Rectal smooth muscle tissue (tissue), 1 donor: ENCODE measurements around the gene EXPH5.
"Not testable (repeated sequence)": the region's sequence is repeated elsewhere in the genome, so short reads cannot be mapped to it uniquely, and the experiment has no call there.

Source experiments
- H3K27ac ChIP-seq: one replicate; pipeline ENCODE4 v1.7.0; 2013; ENCODE audit warnings: low read depth, low read length, inconsistent platforms
- H3K27me3 ChIP-seq: one replicate; pipeline ENCODE4 v1.7.0; 2013; ENCODE audit warnings: low read length; ENCODE audit not compliant: control insufficient read depth, insufficient read depth
- H3K36me3 ChIP-seq: one replicate; pipeline ENCODE4 v1.7.0; 2013; ENCODE audit warnings: low read length; ENCODE audit not compliant: control insufficient read depth, insufficient read depth
- H3K4me1 ChIP-seq: one replicate; pipeline ENCODE4 v1.7.0; 2013; ENCODE audit warnings: low read length; ENCODE audit not compliant: control insufficient read depth, insufficient read depth
- H3K4me3 ChIP-seq: one replicate; pipeline ENCODE4 v1.7.0; 2013; ENCODE audit warnings: low read length
- H3K9ac ChIP-seq: one replicate; pipeline ENCODE4 v1.7.0; 2013; ENCODE audit warnings: low read length

EXPH5 gene

DNA sequence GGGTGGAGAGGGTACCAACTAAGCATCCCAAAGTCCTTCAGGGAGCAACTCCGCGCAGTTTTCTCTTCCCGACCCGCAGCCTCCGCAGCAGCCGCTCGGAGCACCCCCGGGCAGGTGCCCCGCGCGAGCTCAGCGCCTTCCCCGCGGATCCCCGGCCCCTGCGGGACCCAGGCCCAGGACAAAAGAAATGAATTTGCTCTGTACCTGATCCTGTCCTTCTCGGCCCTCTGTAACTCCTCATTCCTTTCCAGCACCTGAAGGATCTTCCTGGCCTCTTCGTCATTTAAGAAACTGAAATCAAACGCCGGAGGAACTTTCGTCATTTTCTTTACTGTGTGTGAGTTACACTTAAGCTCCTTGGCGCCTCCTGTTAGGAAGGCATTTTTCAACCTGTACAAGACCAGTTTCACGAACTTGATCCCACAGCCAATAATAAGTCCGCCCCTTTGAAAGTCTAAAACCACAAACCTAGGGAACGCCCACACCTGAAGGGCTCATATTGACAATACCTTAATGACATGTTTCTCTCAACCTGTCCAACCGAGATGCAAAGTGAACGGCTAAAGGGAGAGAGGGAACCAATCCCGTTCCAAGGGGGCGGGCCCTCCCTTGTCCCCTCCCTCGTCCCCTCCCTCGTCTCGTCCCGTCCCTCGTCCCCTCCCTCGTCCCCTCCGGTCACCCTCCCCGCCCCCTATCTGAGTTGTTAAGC is at the start of gene EXPH5:
TSS of gene EXPH5 (minus strand) at position 555 of the 709 bp plus-strand sequence. CDS start at position 323, 232 bp downstream.
- Histone ChIP-seq H3K27me3 (no peaks in the 10 kb centered on the region), H3K4me1 (no peaks in the 10 kb centered on the region), H3K4me3 (peak within 1 kb of the TSS; percentile 82), H3K9ac (no peak within 1 kb of the TSS), H3K36me3 (no peaks in the 10 kb centered on the region), H3K27ac (no peak within 1 kb of the TSS)

GRCh38 chr11:108641752-108642151 is 48.2 kb upstream of the EXPH5 start:
- H3K27me3 ChIP-seq, H3K4me1 ChIP-seq: not testable (repeated sequence)

DNA sequence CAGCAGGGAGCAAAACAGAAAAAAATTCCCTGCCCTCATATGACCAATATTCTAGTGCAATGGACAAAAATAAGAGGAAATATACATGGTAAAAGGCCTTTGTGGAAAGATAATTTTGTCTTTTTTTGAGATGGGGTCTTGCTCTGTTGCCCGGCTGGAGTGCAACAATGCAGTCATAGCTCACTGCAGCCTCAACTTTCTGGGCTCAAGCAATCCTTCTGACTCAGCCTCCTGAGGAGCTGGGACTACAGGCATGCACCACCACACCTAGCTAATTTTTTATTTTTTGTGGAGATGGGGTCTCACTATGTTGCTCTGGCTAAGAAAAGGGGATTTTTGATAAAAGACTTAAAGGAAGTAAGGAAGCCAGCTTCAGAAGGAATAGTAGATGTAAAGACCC is 45.6 kb upstream of the EXPH5 start:
- H3K4me3 ChIP-seq = no peak overlapping the region
- no peaks in the 10 kb centered on the region for H3K4me1 ChIP-seq
- no peak overlapping the region for H3K27ac ChIP-seq
- H3K9ac ChIP-seq = no peak overlapping the region
- no peaks in the 10 kb centered on the region for H3K36me3 ChIP-seq
- no peaks in the 10 kb centered on the region for H3K27me3 ChIP-seq

More at GRCh38 chr11:108641752-108642151, 48.2 kb upstream of the EXPH5 start:
- not testable (repeated sequence) for H3K27ac ChIP-seq, H3K36me3 ChIP-seq, H3K4me3 ChIP-seq, H3K9ac ChIP-seq

- no peaks in the 10 kb centered on the region for H3K36me3 ChIP-seq
- H3K4me3 ChIP-seq = no peak overlapping the region
- no peak overlapping the region for H3K27ac ChIP-seq
- no peaks in the 10 kb centered on the region for H3K4me1 ChIP-seq
- no peak overlapping the region for H3K9ac ChIP-seq
- H3K27me3 ChIP-seq = no peaks in the 10 kb centered on the region
Observed at GRCh38 chr11:108636222-108636621, 42.7 kb upstream of the EXPH5 start.

GRCh38 chr11:108635106-108635505 is 41.5 kb upstream of the EXPH5 start:
- Histone ChIP-seq H3K27ac (no peak overlapping the region), H3K4me3 (no peak overlapping the region), H3K9ac (no peak overlapping the region), H3K36me3 (no peaks in the 10 kb centered on the region), H3K4me1 (no peaks in the 10 kb centered on the region), H3K27me3 (no peaks in the 10 kb centered on the region)

GRCh38 chr11:108632041-108632704 is 38.6 kb upstream of the EXPH5 start:
- Histone ChIP-seq H3K27ac (no peak overlapping the region), H3K4me3 (no peak overlapping the region), H3K4me1 (no peaks in the 10 kb centered on the region), H3K9ac (no peak overlapping the region), H3K36me3 (no peaks in the 10 kb centered on the region), H3K27me3 (no peaks in the 10 kb centered on the region)

DNA sequence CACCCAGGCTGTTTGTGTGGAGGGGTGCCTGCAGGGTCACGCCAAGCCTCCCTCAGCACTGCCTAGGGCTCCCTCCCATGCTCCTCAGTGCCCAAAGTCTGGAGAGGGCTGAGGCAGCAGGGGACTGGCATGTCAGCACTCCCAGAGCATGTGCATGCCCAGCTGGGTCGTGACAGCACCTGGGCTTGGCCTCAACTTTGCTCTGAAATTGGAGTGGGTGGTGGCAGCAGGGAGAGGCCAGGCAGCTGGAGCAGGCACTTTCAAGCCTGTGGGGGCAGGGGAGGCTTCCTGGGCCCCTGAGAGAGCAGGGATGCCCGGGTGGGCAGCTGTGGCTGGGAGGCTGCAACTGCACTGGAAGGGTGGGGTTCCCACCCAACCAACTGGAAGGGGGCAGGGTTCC is 35.7 kb upstream of the EXPH5 start:
- no peak overlapping the region for H3K4me3 ChIP-seq
- no peak overlapping the region for H3K27ac ChIP-seq
- H3K9ac ChIP-seq = no peak overlapping the region
- no peaks in the 10 kb centered on the region for H3K36me3 ChIP-seq
- no peaks in the 10 kb centered on the region for H3K4me1 ChIP-seq
- H3K27me3 ChIP-seq = no peaks in the 10 kb centered on the region

DNA sequence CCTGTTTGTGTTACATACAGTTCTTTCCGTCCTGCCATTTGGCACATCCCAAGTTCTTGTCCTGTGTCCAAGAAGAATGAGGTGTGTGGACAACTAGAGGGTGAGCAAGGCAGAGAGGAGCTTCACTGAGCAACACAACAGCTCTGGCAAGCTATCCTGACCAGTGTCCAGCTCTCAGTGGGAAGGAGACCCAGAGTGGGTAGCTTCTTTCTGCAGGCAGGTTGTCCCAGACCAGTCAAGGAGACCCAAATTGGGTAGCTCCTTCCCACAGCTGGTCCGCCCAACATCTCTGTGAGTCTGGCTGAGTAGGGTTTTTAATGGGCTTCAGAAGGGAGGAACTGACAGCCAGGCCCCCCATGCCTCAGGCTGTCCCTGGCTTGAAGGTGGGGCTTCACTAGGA is 35.2 kb upstream of the EXPH5 start:
- Histone ChIP-seq H3K9ac (no peak overlapping the region), H3K4me1 (no peaks in the 10 kb centered on the region), H3K36me3 (no peaks in the 10 kb centered on the region), H3K27ac (no peak overlapping the region), H3K4me3 (no peak overlapping the region), H3K27me3 (no peaks in the 10 kb centered on the region)

GRCh38 chr11:108628326-108628725 is 34.8 kb upstream of the EXPH5 start:
- no peak overlapping the region for H3K27ac ChIP-seq
- H3K4me1 ChIP-seq = no peaks in the 10 kb centered on the region
- no peaks in the 10 kb centered on the region for H3K36me3 ChIP-seq
- no peak overlapping the region for H3K4me3 ChIP-seq
- no peak overlapping the region for H3K9ac ChIP-seq
- H3K27me3 ChIP-seq = no peaks in the 10 kb centered on the region

- H3K36me3 ChIP-seq = no peaks in the 10 kb centered on the region
- H3K27me3 ChIP-seq = no peaks in the 10 kb centered on the region
- H3K27ac ChIP-seq = no peak overlapping the region
- H3K4me1 ChIP-seq = no peaks in the 10 kb centered on the region
- no peak overlapping the region for H3K9ac ChIP-seq
- H3K4me3 ChIP-seq = no peak overlapping the region
Observed at GRCh38 chr11:108624196-108624925, 30.8 kb upstream of the EXPH5 start.

- H3K27me3 ChIP-seq = no peaks in the 10 kb centered on the region
- no peak overlapping the region for H3K9ac ChIP-seq
- no peak overlapping the region for H3K27ac ChIP-seq
- H3K4me3 ChIP-seq = no peak overlapping the region
- H3K36me3 ChIP-seq = no peaks in the 10 kb centered on the region
- H3K4me1 ChIP-seq = no peaks in the 10 kb centered on the region
Observed at GRCh38 chr11:108622341-108622740, 28.8 kb upstream of the EXPH5 start.

- H3K9ac ChIP-seq = no peak overlapping the region
- H3K27me3 ChIP-seq = no peaks in the 10 kb centered on the region
- H3K4me1 ChIP-seq = no peaks in the 10 kb centered on the region
- no peak overlapping the region for H3K27ac ChIP-seq
- no peak overlapping the region for H3K4me3 ChIP-seq
- no peaks in the 10 kb centered on the region for H3K36me3 ChIP-seq
Observed at GRCh38 chr11:108620958-108621772, 27.6 kb upstream of the EXPH5 start.
